ENCODE results near the gene YAP1.

DNA sequence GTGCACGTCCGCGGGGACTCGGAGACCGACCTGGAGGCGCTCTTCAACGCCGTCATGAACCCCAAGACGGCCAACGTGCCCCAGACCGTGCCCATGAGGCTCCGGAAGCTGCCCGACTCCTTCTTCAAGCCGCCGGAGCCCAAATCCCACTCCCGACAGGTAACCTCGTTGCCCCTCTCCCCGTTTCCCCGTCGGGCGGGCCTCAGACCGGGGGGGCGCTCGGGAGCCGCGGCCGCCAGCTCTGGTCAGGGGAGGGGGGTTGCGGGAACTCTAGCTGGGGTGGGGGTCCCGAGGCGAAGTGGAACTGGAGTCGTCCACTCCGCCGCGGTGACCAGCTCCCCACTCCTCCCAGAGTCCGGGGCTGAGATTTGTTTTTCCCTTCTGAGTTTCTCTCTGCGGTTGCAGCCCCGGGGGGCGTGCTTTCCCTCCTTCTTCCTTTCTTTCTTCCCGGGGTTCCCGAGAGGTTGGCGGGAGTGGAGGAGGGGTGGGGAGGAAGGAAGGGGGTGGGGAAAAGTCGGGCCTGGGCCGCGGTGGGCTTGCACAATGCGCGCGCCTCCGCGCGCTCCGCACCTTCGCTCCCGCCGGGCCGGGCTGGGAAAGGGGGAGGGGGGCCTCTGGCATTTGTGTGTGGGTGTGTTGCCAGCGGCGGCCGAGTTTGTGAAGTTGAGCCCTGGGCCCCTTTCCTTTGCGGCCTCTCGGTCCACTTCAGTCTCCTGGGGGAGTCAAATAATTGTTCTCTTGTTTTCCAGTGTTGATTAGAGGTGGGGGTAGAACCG, 952 bp downstream of the YAP1 start:
- TF ChIP-seq, protein P1, sequence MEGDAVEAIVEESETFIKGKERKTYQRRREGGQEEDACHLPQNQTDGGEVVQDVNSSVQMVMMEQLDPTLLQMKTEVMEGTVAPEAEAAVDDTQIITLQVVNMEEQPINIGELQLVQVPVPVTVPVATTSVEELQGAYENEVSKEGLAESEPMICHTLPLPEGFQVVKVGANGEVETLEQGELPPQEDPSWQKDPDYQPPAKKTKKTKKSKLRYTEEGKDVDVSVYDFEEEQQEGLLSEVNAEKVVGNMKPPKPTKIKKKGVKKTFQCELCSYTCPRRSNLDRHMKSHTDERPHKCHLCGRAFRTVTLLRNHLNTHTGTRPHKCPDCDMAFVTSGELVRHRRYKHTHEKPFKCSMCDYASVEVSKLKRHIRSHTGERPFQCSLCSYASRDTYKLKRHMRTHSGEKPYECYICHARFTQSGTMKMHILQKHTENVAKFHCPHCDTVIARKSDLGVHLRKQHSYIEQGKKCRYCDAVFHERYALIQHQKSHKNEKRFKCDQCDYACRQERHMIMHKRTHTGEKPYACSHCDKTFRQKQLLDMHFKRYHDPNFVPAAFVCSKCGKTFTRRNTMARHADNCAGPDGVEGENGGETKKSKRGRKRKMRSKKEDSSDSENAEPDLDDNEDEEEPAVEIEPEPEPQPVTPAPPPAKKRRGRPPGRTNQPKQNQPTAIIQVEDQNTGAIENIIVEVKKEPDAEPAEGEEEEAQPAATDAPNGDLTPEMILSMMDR (IDR thresholded peaks at IDR 0.05): peak in 2 of 4 experiments; percentile 12 to 26
- TF ChIP-seq POLR2A (IDR thresholded peaks at IDR 0.05): peak in 1 of 2 donors; percentile 11

Data from uterus (tissue), 2 donors.